Measurements from ENCODE around the gene PROK2. TPM values are rescaled to one million over a fixed set of nuclear protein-coding genes. Genes with fewer than 3 reads are reported as not detected.

PROK2 gene
- total and polyA plus RNA-seq, 10 donors, result 1.7 to 78.5 (median 26.7) TPM

GRCh38 chr3:71800023-71800422 lies 15.1 kb upstream of the PROK2 start:
- intact Hi-C loops (cut with DNase I; ENCODE audit: low total_unique reads), result no loop called here

GRCh38 chr3:71797455-71797854 lies 12.5 kb upstream of the PROK2 start:
- DNase-seq, result no peak
- 80 to 90% (median 82%) methylated on average over 6 to 7 of the region's 7 CpGs for WGBS, 5 donors
- Histone ChIP-seq H3K27ac (no peak overlapping the region), H3K4me1 (no peaks in the 10 kb centered on the region), H3K27me3 (replicated peaks in 1 of 7) (peaks cover 0 to 36% (median 0%) of the 10 kb centered on the region in 7 donors), H3K9me3 (no peaks in the 10 kb centered on the region), H3K4me3 (no peak overlapping the region), H3K36me3 (no peaks in the 10 kb centered on the region)
- TF ChIP-seq POLR2A (IDR thresholded peaks at IDR 0.05) (no peak), POLR2AphosphoS5 (IDR thresholded peaks at IDR 0.05) (no peak), CTCF (IDR thresholded peaks at IDR 0.05 in 8 of 11, conservative IDR thresholded peaks at IDR 0.05 in 3 of 11) (no peak)
- intact Hi-C loops (cut with DNase I; ENCODE audit: low total_unique reads), result no loop called here

More at GRCh38 chr3:71800023-71800422, 15.1 kb upstream of the PROK2 start:
- no peak overlapping the region for H3K4me3 ChIP-seq
- H3K36me3 ChIP-seq, result no peaks in the 10 kb centered on the region
- no peaks in the 10 kb centered on the region for H3K9me3 ChIP-seq
- no peak overlapping the region for H3K27ac ChIP-seq
- WGBS, 5 donors, result 61 to 75% (median 67%) methylated on average over 3 of the region's 3 CpGs
- TF ChIP-seq CTCF (IDR thresholded peaks at IDR 0.05 in 8 of 11, conservative IDR thresholded peaks at IDR 0.05 in 3 of 11) (no peak), POLR2AphosphoS5 (IDR thresholded peaks at IDR 0.05) (no peak), POLR2A (IDR thresholded peaks at IDR 0.05) (no peak)
- H3K4me1 ChIP-seq, result no peaks in the 10 kb centered on the region
- H3K27me3 ChIP-seq (replicated peaks in 1 of 7), result peaks cover 0 to 48% (median 0%) of the 10 kb centered on the region in 7 donors
- no peak for DNase-seq

- WGBS, 5 donors, result 83 to 92% (median 87%) methylated on average over 3 of the region's 3 CpGs
- TF ChIP-seq CTCF (IDR thresholded peaks at IDR 0.05 in 8 of 11, conservative IDR thresholded peaks at IDR 0.05 in 3 of 11) (no peak), POLR2A (IDR thresholded peaks at IDR 0.05) (no peak), POLR2AphosphoS5 (IDR thresholded peaks at IDR 0.05) (no peak)
- H3K4me1 ChIP-seq, result no peaks in the 10 kb centered on the region
- H3K36me3 ChIP-seq, result no peaks in the 10 kb centered on the region
- H3K9me3 ChIP-seq, result no peaks in the 10 kb centered on the region
- no peak for DNase-seq
- intact Hi-C loops (cut with DNase I; ENCODE audit: low total_unique reads), result no loop called here
- peaks cover 0 to 24% (median 0%) of the 10 kb centered on the region in 7 donors for H3K27me3 ChIP-seq (replicated peaks in 1 of 7)
- no peak overlapping the region for H3K27ac ChIP-seq
- H3K4me3 ChIP-seq, result no peak overlapping the region
Measured at GRCh38 chr3:71796290-71796689, 11.3 kb upstream of the PROK2 start.

GRCh38 chr3:71791634-71792033 lies 6.7 kb upstream of the PROK2 start:
- H3K9me3 ChIP-seq, result no peaks in the 10 kb centered on the region
- no peak overlapping the region for H3K4me3 ChIP-seq
- WGBS, 5 donors, result 60 to 76% (median 70%) methylated on average over 1 of the region's 1 CpG
- TF ChIP-seq POLR2AphosphoS5 (IDR thresholded peaks at IDR 0.05), result no peak
- DNase-seq, result no peak
- no peaks in the 10 kb centered on the region for H3K36me3 ChIP-seq
- intact Hi-C loops (cut with DNase I; ENCODE audit: low total_unique reads), result no loop called here
- no peak overlapping the region for H3K27ac ChIP-seq
- H3K4me1 ChIP-seq, result peaks cover 0 to 2% (median 0%) of the 10 kb centered on the region in 6 donors
- H3K27me3 ChIP-seq (replicated peaks in 1 of 7), result peaks cover 0 to 8% (median 0%) of the 10 kb centered on the region in 7 donors

- Histone ChIP-seq H3K4me3 (no peak overlapping the region), H3K4me1 (peaks cover 2 to 17% (median 10%) of the 10 kb centered on the region in 6 donors), H3K9me3 (no peaks in the 10 kb centered on the region), H3K27me3 (replicated peaks in 1 of 7) (peaks cover 0 to 25% (median 12%) of the 10 kb centered on the region in 7 donors), H3K36me3 (no peaks in the 10 kb centered on the region), H3K27ac (no peak overlapping the region)
- WGBS, 5 donors, result 85 to 95% (median 95%) methylated on average over 1 of the region's 1 CpG
- DNase-seq, result no peak
- intact Hi-C loops (cut with DNase I; ENCODE audit: low total_unique reads), result no loop called here
- TF ChIP-seq POLR2A (IDR thresholded peaks at IDR 0.05), result no peak
- no peak for TF ChIP-seq CTCF (IDR thresholded peaks at IDR 0.05 in 8 of 11, conservative IDR thresholded peaks at IDR 0.05 in 3 of 11)
- TF ChIP-seq POLR2AphosphoS5 (IDR thresholded peaks at IDR 0.05), result no peak
Measured at GRCh38 chr3:71789922-71790321, 5.0 kb upstream of the PROK2 start.

Measured in spleen (tissue), 11 donors.